HCT116 (cell line): ENCODE data around the gene ZNF593. TPM values are rescaled to one million over a fixed set of nuclear protein-coding genes. Genes with fewer than 3 reads are reported as not detected.

Source experiments
- ATAC-seq: fragments of 200-7000 bp; cut with Tn5 transposase; 2 replicates; pipeline ENCODE4 v1.9.1; 2020; ENCODE audit warnings: mild to moderate bottlenecking, moderate library complexity
- BruUV-seq: library from RNA; stranded (reverse); fragments of 400-500 nt; replicated peaks from 2 replicates; lab custom pipeline; 2021; lab: Mats Ljungman, UMichigan
- CTCF ChIA-PET: fragments of 300-600 bp; sonication (Branson Sonifier 250); formaldehyde crosslinking; loops from one replicate; lab custom pipeline; 2021; ENCODE audit warnings: antibody characterized with exemption; lab: Charles Lee
- POLR2A ChIA-PET: fragments of 300-600, 350-600 bp; sonication (Branson Sonifier 250); formaldehyde crosslinking; loops from one replicate; lab custom pipeline; 2021; ENCODE audit warnings: antibody characterized with exemption; lab: Charles Lee
- RAD21 ChIA-PET, 2 experiments: fragments of 300-600 bp; sonication (Branson Sonifier 250); formaldehyde crosslinking; loops; one replicate each; lab custom pipeline; 2023; ENCODE audit warnings: low total read pairs in 2 of 2; ENCODE audit not compliant: uncharacterized antibody in 2 of 2, unreplicated experiment in 2 of 2, low non-redundant PET in 1 of 2; lab: Charles Lee
- DNase-seq: peaks from one replicate; pipeline ENCODE4 v3.0.0-alpha.2; 2010; ENCODE audit warnings: low read depth, low spot score
- H2AFZ ChIP-seq: fragments of 200-600 bp; shearing (Covaris generic), sonication (generic); 2 replicates; pipeline ENCODE4 v1.6.1; 2017; ENCODE audit warnings: low read depth, mixed run types, mixed read lengths, antibody characterized with exemption, low read length; ENCODE audit not compliant: poor library complexity, severe bottlenecking
- H3K27ac ChIP-seq: 2 replicates; pipeline ENCODE4 v1.5.1; 2012; ENCODE audit warnings: low read depth, low read length
- H3K27me3 ChIP-seq: fragments of 200-600 bp; sonication (generic); 2 replicates; pipeline ENCODE4 v1.6.1; 2016; ENCODE audit warnings: mixed run types, low read length, mixed read lengths; ENCODE audit not compliant: insufficient read depth
- H3K36me3 ChIP-seq, 2 experiments: fragments of 200-500 bp in 1 of 2; fragments of 200-600 bp in 1 of 2; sonication (Bioruptor generic) in 1 of 2; sonication (generic) in 1 of 2; 2 replicates each; pipeline versions ENCODE4 v1.5.1 to v1.6.1; 2014 to 2016; ENCODE audit warnings: low read length in 2 of 2, inconsistent platforms in 1 of 2, mixed read lengths in 1 of 2, mixed run types in 1 of 2; ENCODE audit not compliant: insufficient read depth in 2 of 2, control insufficient read depth in 1 of 2
- H3K4me1 ChIP-seq, 2 experiments: fragments of 200-600 bp in 1 of 2; sonication (generic) in 1 of 2; 2 replicates each; pipeline versions ENCODE4 v1.5.1 to v1.6.1; 2012 to 2017; ENCODE audit warnings: low read length in 2 of 2, inconsistent platforms in 1 of 2, mild to moderate bottlenecking in 1 of 2, mixed read lengths in 1 of 2, mixed run types in 1 of 2, moderate library complexity in 1 of 2; ENCODE audit not compliant: insufficient read depth in 2 of 2, control insufficient read depth in 1 of 2
- H3K4me2 ChIP-seq: fragments of 200-600 bp; sonication (generic); 2 replicates; pipeline ENCODE4 v1.6.1; 2017; ENCODE audit warnings: mixed run types, low read length, mixed read lengths
- H3K4me3 ChIP-seq, 2 experiments: fragments of 200-600 bp in 1 of 2; sonication (generic) in 1 of 2; replicated peaks in 1 of 2; 2 replicates each; pipeline ENCODE4 v1.5.1; 2011 to 2016; ENCODE audit warnings: low read length in 2 of 2, control low read depth in 1 of 2, low read depth in 1 of 2, mild to moderate bottlenecking in 1 of 2, mixed read lengths in 1 of 2, mixed run types in 1 of 2
- H3K79me2 ChIP-seq: fragments of 200-600 bp; sonication (generic); 2 replicates; pipeline ENCODE4 v1.6.1; 2017; ENCODE audit warnings: mild to moderate bottlenecking, mixed run types, low read length, moderate library complexity, mixed read lengths; ENCODE audit not compliant: insufficient read depth
- H3K9ac ChIP-seq: fragments of 200-600 bp; sonication (generic); 2 replicates; pipeline ENCODE4 v1.6.1; 2016; ENCODE audit warnings: low read length, mixed read lengths
- H3K9me2 ChIP-seq: fragments of 200-600 bp; sonication (generic), shearing (Covaris generic); 2 replicates; pipeline ENCODE4 v1.6.1; 2017; ENCODE audit warnings: mixed run types, mild to moderate bottlenecking, moderate library complexity; ENCODE audit not compliant: insufficient read depth
- H3K9me3 ChIP-seq, 2 experiments: fragments of 200-500 bp in 1 of 2; fragments of 200-600 bp in 1 of 2; sonication (Bioruptor generic) in 1 of 2; sonication (generic) in 1 of 2; 2 replicates each; pipeline ENCODE4 v1.6.1; 2014 to 2017; ENCODE audit warnings: low read length in 2 of 2, mixed read lengths in 2 of 2, inconsistent platforms in 1 of 2, low read depth in 1 of 2, mild to moderate bottlenecking in 1 of 2, mixed run types in 1 of 2, moderate library complexity in 1 of 2; ENCODE audit not compliant: control insufficient read depth in 1 of 2, insufficient read depth in 1 of 2
- H4K20me1 ChIP-seq: fragments of 200-600 bp; sonication (generic), shearing (Covaris generic); 2 replicates; pipeline ENCODE4 v1.6.1; 2017; ENCODE audit warnings: mixed run types, mild to moderate bottlenecking, moderate library complexity; ENCODE audit not compliant: insufficient read depth
- CEBPB ChIP-seq: IDR thresholded peaks from 2 replicates; pipeline ENCODE4 v1.6.1; 2012; ENCODE audit warnings: low read depth
- EGR1 ChIP-seq: IDR thresholded peaks from 2 replicates; pipeline ENCODE4 v1.6.1; 2012; ENCODE audit warnings: low read depth
- ELF1 ChIP-seq: IDR thresholded peaks from 2 replicates; pipeline ENCODE4 v1.6.1; 2012; ENCODE audit warnings: low read depth, borderline replicate concordance
- FOSL1 ChIP-seq: IDR thresholded peaks from 2 replicates; pipeline ENCODE4 v1.6.1; 2012; ENCODE audit warnings: low read depth
- JUND ChIP-seq: IDR thresholded peaks from 2 replicates; pipeline ENCODE4 v1.6.1; 2012
- RAD21 ChIP-seq: IDR thresholded peaks from 2 replicates; pipeline ENCODE4 v1.6.1; 2012; ENCODE audit warnings: low read depth, mild to moderate bottlenecking
- SIN3A ChIP-seq: IDR thresholded peaks from 2 replicates; pipeline ENCODE4 v1.6.1; 2012; ENCODE audit warnings: low read depth
- TCF7L2 ChIP-seq: IDR thresholded peaks from 2 replicates; pipeline ENCODE4 v1.7.0; 2011; ENCODE audit warnings: borderline replicate concordance, inconsistent platforms; ENCODE audit not compliant: insufficient read depth, insufficient read length; ENCODE audit errors: extremely low read depth
- intact Hi-C: fragments of 100-400 bp; cut with micrococcal nuclease; formaldehyde crosslinking; loops from 2 replicates; pipeline ENCODE4 v1.10.0; 2022
- total RNA-seq: library from RNA; stranded (reverse); gene quantifications from one replicate; pipeline ENCODE4 v1.2.1, GENCODE V29; 2021; ENCODE audit not compliant: unreplicated experiment
- TF ChIP-seq, protein P1 (sequence below), 3 experiments: fragments of 200-600 bp in 1 of 3; sonication (generic) in 1 of 3; IDR thresholded peaks in 2 of 3; conservative IDR thresholded peaks in 1 of 3; 2 replicates each; pipeline ENCODE4 v1.5.1; 2012 to 2017; ENCODE audit warnings: low read depth in 2 of 3, low read length in 2 of 3, antibody characterized with exemption in 1 of 3, borderline replicate concordance in 1 of 3, control low read depth in 1 of 3, mild to moderate bottlenecking in 1 of 3, mixed read lengths in 1 of 3, mixed run types in 1 of 3, moderate library complexity in 1 of 3; ENCODE audit not compliant: insufficient read depth in 1 of 3
- TF ChIP-seq, protein P2 (sequence below): IDR thresholded peaks from 2 replicates; pipeline ENCODE4 v1.6.1; 2011; ENCODE audit warnings: mild to moderate bottlenecking, low read length, moderate library complexity; ENCODE audit not compliant: insufficient replicate concordance; ENCODE audit errors: extremely low read depth
- TF ChIP-seq, protein P3 (sequence below): IDR thresholded peaks from 2 replicates; pipeline ENCODE4 v1.6.1; 2012

Gene ZNF593
- total RNA-seq, 1 experiment from 2014 or later, result 62.4 TPM

DNA sequence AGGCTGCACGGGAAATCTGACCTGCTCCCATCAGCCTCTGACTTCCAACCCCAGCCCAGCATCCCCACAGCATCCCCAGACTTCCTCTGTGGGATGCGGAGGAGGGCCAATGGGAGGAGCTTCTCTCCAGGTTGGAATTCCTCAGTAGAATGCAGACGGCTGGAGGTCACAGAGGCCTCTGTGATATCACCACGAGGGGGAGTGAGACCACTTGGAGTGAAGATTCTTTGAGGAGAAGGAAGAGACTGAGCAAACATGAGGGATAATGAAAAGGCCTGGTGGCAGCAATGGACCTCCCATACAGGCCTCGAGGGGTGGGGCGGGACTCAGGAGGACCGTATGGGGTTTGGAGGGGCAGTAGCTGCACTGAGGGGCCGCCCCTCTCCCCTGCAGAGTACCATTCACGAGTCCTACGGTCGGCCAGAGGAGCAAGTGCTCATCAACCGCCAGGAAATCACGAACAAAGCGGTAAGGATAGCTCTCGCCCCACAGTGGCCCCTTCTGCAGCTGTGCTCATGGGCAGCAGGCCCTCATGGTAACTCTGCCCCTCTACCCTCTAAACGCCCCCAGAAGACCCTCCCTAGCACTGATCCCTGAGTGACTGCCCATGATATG lies 20.8 kb downstream of the ZNF593 start, which contains the start of gene CATSPER4:
Gene CATSPER4, plus strand, starts transcription at position 230 of the 615 bp plus-strand sequence. Its CDS starts 26 bp downstream, at position 256.
- no peak within 1 kb of the TSS for H3K9ac ChIP-seq
- no peaks in the 10 kb centered on the region for H4K20me1 ChIP-seq
- ChIA-PET RAD21 (interaction anchor here in 1 of 2 experiments (0.6 kb wide), 1 partner anchor 156 kb away, joined by 4 read pairs; no protein-coding TSS in a partner anchor), CTCF (interaction anchor here (2.6 kb wide), 2 partner anchors 13 to 43 kb away, joined by 13 to 16 read pairs; partner anchors contain the start of genes CEP85 and CNKSR1), POLR2A (no interaction called here)
- no peak within 1 kb of the TSS for H3K27ac ChIP-seq
- intact Hi-C loops, result no loop called here
- no peaks in the 10 kb centered on the region for H3K9me3 ChIP-seq
- no peaks in the 10 kb centered on the region; a peak in 1 of 4 replicates for H3K36me3 ChIP-seq
- DNase-seq (no peak), ATAC-seq (peak; percentile 82)
- H3K4me3 ChIP-seq, result no peak within 1 kb of the TSS
- no peak within 1 kb of the TSS for H2AFZ ChIP-seq
- no peaks in the 10 kb centered on the region for H3K4me1 ChIP-seq
- no peak within 1 kb of the TSS for H3K4me2 ChIP-seq
- H3K79me2 ChIP-seq, result no peaks in the 10 kb centered on the region
- BruUV-seq, result no TSS peak
- TF ChIP-seq RAD21 (peak; percentile 46), FOSL1 (no peak)
- TF ChIP-seq, protein P1, sequence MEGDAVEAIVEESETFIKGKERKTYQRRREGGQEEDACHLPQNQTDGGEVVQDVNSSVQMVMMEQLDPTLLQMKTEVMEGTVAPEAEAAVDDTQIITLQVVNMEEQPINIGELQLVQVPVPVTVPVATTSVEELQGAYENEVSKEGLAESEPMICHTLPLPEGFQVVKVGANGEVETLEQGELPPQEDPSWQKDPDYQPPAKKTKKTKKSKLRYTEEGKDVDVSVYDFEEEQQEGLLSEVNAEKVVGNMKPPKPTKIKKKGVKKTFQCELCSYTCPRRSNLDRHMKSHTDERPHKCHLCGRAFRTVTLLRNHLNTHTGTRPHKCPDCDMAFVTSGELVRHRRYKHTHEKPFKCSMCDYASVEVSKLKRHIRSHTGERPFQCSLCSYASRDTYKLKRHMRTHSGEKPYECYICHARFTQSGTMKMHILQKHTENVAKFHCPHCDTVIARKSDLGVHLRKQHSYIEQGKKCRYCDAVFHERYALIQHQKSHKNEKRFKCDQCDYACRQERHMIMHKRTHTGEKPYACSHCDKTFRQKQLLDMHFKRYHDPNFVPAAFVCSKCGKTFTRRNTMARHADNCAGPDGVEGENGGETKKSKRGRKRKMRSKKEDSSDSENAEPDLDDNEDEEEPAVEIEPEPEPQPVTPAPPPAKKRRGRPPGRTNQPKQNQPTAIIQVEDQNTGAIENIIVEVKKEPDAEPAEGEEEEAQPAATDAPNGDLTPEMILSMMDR (IDR thresholded peaks at IDR 0.05 in 2 of 3, conservative IDR thresholded peaks at IDR 0.05 in 1 of 3; ENCODE audit: borderline replicate concordance in 1 of 3, insufficient read depth in 1 of 3, low read depth in 2 of 3, low read length in 2 of 3), result peak; percentile 21 to 32 (median 25); a peak in 4 of 6 replicates
- H3K9me2 ChIP-seq, result no peaks in the 10 kb centered on the region
- H3K27me3 ChIP-seq, result no peaks in the 10 kb centered on the region

DNA sequence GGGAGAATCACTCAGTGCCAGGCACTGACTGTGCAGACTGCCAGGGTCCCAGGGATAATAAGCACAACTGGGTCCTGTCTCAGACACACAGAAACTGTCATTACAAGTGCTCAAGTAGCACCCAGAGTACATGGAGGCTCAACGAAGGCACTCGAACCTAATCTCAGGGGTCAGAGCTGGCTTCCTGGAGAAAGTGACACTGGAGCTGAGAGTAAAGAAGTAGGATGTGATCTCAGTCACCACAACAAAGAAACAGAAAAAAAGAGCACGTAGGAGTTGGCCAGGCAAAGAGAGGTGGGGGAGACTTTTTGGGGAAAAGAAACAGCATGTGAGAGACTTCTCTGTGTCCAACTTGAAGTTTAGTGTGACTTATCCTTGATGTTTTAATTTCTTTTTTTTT lies 22.0 kb downstream of the ZNF593 start:
- no peak overlapping the region for H3K27ac ChIP-seq
- DNase-seq, result no peak
- H3K27me3 ChIP-seq, result no peaks in the 10 kb centered on the region
- ChIA-PET CTCF (no interaction called here), RAD21 (no interaction called here), POLR2A (no interaction called here)
- BruUV-seq, result no TSS peak
- H3K9ac ChIP-seq, result no peak overlapping the region
- no peaks in the 10 kb centered on the region for H3K4me1 ChIP-seq
- H3K4me3 ChIP-seq, result no peak overlapping the region
- no peaks in the 10 kb centered on the region; a peak in 1 of 4 replicates for H3K36me3 ChIP-seq
- no peak overlapping the region for H3K4me2 ChIP-seq
- ATAC-seq, result no peak
- H3K9me2 ChIP-seq, result no peaks in the 10 kb centered on the region
- no peaks in the 10 kb centered on the region for H3K79me2 ChIP-seq
- no peak overlapping the region for H2AFZ ChIP-seq
- intact Hi-C loops, result no loop called here
- no peaks in the 10 kb centered on the region for H3K9me3 ChIP-seq
- no peaks in the 10 kb centered on the region for H4K20me1 ChIP-seq
- TF ChIP-seq, protein P2, sequence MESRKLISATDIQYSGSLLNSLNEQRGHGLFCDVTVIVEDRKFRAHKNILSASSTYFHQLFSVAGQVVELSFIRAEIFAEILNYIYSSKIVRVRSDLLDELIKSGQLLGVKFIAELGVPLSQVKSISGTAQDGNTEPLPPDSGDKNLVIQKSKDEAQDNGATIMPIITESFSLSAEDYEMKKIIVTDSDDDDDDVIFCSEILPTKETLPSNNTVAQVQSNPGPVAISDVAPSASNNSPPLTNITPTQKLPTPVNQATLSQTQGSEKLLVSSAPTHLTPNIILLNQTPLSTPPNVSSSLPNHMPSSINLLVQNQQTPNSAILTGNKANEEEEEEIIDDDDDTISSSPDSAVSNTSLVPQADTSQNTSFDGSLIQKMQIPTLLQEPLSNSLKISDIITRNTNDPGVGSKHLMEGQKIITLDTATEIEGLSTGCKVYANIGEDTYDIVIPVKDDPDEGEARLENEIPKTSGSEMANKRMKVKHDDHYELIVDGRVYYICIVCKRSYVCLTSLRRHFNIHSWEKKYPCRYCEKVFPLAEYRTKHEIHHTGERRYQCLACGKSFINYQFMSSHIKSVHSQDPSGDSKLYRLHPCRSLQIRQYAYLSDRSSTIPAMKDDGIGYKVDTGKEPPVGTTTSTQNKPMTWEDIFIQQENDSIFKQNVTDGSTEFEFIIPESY, result no peak
- TF ChIP-seq JUND, result no peak
- TF ChIP-seq, protein P1 (IDR thresholded peaks at IDR 0.05 in 2 of 3, conservative IDR thresholded peaks at IDR 0.05 in 1 of 3; ENCODE audit: borderline replicate concordance in 1 of 3, insufficient read depth in 1 of 3, low read depth in 2 of 3, low read length in 2 of 3), result no peak
- TF ChIP-seq CEBPB, result no peak
- TF ChIP-seq ELF1, result no peak
- no peak for TF ChIP-seq SIN3A
- no peak for TF ChIP-seq EGR1
- TF ChIP-seq, protein P3, sequence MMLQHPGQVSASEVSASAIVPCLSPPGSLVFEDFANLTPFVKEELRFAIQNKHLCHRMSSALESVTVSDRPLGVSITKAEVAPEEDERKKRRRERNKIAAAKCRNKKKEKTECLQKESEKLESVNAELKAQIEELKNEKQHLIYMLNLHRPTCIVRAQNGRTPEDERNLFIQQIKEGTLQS, result no peak
- TF ChIP-seq TCF7L2, result no peak
- no peak for TF ChIP-seq FOSL1
